GM12875 (cell line): Measurements from ENCODE around the gene ZNF716.
A peak's percentile ranks its signal among the peaks of the same experiment; 100 is the strongest.

Source experiments
- H3K4me3 ChIP-seq: one replicate; pipeline ENCODE4 v1.5.1; 2011; ENCODE audit warnings: low read depth, low read length, control low read depth
- TF ChIP-seq, protein P1 (sequence below): IDR thresholded peaks from 2 replicates; pipeline ENCODE4 v1.5.1; 2011; ENCODE audit warnings: low read depth, mild to moderate bottlenecking, control low read depth, inconsistent platforms, low read length, moderate library complexity, borderline replicate concordance; ENCODE audit not compliant: insufficient read depth

Gene ZNF716

DNA sequence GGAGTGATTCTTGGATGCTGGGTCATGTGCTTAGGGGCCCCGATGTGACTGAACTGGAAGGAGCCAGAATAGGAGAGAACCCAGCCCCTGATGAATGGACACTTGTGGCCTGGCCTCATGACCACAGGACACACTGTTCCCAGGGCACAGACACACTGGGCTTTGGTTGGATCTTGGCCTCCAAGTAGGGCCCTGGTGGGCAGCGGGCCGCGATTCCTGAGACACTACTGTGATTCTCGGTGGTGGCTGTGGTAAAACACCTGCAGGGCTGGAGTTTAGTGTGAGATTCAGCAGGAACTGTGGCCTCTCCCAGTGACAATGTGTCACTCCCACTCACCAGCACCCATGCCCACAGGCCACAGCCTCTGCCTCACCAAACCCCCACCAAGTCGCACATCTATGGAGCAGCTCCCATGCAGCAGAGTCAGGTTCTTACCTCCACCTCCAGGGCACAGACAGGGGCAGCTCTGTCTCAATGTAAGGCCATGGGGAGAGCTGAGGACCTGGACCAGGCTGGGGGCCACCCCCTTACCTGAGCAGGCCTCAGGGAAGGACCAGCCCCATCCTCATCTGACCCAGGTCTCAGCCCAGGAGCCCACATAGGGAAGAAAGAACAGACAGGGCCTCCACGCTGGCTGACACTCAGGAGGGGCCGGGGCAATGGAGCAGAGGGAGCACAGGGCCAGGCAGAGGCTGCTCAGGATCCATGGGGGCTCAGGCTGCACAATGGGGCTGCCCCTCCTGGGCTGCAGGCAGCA is 33.2 kb upstream of the ZNF716 start:
- H3K4me3 ChIP-seq, result no peak overlapping the region
- TF ChIP-seq, protein P1, sequence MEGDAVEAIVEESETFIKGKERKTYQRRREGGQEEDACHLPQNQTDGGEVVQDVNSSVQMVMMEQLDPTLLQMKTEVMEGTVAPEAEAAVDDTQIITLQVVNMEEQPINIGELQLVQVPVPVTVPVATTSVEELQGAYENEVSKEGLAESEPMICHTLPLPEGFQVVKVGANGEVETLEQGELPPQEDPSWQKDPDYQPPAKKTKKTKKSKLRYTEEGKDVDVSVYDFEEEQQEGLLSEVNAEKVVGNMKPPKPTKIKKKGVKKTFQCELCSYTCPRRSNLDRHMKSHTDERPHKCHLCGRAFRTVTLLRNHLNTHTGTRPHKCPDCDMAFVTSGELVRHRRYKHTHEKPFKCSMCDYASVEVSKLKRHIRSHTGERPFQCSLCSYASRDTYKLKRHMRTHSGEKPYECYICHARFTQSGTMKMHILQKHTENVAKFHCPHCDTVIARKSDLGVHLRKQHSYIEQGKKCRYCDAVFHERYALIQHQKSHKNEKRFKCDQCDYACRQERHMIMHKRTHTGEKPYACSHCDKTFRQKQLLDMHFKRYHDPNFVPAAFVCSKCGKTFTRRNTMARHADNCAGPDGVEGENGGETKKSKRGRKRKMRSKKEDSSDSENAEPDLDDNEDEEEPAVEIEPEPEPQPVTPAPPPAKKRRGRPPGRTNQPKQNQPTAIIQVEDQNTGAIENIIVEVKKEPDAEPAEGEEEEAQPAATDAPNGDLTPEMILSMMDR, result no peak

DNA sequence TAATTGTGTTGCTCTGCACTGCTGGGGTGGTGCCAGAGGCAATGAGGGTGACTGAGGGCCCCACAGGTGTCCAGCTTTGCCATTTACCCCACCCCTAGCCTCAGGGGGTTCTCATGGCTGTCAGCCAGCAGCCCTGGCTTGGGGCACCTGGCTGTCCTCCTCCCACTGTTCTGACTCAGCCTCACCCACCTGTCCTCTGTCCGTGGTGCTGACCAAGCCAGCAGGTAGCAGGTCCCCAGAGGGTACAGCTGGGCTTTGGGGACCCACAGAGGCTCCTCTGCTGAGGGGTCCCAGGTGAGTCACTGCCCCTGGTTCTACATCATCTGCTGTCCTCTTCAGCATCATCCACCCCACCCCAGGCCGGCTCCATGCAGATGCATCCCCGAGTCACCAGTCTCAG is 32.2 kb upstream of the ZNF716 start:
- TF ChIP-seq, protein P1, result no peak
- H3K4me3 ChIP-seq, result no peak overlapping the region

DNA sequence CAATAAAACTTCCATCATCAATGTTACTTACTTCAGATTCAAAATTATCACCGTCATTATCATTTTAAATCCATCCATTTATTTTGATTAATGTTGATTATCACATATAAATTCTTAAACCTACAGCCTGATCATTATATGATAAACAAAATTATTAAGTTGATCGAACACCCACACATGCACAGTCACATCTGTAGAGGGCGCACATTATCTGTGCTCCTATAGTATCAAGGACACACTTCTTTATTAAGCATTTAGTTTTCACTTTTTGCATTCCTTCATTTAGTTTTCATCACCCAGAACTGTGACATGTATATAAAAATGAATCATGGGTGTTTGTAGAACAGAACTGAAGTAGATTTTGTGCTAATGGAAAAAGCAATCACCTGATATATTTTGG is 26.2 kb upstream of the ZNF716 start:
- no peak overlapping the region for H3K4me3 ChIP-seq
- TF ChIP-seq, protein P1, result no peak

DNA sequence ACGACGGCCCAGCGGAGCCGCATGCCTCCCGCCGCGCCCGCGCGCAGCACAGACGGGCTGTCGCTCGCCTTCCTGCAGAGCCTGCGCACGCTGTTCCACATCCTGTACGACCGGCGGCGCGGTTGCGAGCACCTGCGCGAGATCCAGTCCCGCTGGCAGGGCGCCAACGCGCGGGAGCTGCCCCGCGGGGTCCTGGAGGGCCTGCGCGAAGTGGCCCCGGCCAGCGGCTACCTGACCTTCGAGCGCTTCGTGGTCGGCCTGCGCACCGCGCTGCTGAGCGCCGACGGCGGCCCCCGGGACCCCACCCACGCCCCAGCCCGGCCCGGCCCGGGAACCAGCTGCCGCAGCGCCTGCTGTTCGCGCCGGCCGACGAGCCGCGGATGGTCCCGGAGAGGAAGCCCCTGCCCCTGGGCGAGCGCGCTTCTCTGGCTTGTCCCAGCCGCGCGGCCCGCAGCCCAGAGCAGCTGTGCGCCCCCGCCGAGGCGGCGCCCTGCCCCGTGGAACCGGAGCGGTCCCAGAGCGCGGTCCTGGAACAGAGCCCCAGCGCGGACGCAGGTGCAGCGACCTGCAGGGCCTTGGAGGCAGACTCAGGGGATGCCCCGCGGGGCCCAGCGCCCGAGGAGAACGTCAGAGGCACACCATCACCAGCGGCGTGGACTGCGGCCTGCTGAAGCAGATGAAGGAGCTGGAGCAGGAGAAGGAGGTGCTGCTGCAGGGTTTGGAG is 25.3 kb upstream of the ZNF716 start:
- TF ChIP-seq, protein P1, result no peak
- no peak overlapping the region for H3K4me3 ChIP-seq

DNA sequence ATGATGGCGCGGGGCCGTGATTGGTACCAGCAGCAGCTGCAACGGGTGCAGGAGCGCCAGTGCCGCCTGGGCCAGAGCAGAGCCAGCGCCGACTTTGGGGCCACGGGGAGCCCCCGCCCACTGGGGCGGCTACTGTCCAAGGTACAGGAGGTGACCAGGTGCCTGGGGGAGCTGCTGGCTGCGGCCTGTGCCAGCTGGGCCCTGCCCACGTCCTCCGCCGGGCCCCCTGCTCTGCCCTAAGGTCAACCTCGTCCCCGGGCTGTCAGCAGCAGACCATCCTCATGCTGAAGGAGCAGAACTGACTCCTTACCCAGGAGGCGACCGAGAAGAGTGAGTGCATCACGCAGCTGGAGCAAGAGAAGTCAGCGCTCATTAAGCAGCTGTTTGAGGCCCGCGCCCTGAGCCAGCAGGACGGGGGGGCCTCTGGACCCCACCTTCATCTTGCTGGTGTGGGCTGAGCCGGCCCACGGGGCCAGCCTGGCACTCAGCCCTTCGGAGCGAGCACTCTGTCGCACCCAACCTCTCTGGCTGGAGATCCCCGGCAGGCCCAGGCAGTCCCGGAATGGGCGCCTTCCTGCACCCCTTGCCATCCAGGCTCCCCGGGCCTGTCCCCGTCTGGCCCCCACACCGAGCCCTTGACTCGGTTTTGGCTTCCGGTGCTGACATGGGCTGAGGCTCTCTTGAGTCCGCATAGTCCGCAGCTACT is 24.6 kb upstream of the ZNF716 start:
- no peak overlapping the region for H3K4me3 ChIP-seq
- TF ChIP-seq, protein P1, result no peak

DNA sequence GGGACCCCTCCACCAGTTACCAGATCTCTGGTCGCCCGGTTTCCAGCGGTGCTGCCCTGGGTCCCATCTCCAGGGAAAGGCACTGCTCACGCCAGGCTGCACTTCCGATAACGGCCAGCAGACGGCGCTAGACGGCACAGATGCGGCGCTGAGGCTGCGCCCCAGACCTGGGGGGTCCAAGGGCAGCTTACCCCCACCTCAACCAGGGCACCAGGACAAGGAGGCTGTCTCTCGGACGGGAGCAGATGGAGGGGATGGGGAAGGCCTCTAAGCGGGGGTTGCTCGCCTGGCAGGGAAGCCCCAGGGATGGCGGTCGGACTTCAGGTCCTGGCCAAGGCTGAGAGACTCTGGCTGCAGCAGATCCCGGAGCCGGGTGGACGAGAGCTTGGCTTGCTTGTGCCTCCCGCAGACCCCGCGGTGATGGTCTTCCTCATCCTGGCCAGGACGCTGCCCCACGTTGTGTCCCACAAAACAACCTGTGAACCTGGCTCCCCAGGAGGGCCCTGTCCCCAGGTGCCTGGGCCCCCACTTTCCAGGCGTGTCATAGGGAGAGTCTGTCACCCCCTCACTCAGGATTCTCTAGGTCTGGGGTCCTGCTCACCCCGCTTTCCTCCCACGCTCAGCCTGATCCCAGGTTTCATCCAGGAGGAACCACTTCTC is 23.9 kb upstream of the ZNF716 start:
- TF ChIP-seq, protein P1, result peak; percentile 34; the same call in 1 of the 2 replicates
- H3K4me3 ChIP-seq, result no peak overlapping the region
